SIG-M5 treated with dmso at 0.1 percent for 504 hours (cell line): ENCODE measurements around the gene MFAP3L.

Experiments
- DNase-seq: peaks from one replicate; lab custom pipeline; 2025; ENCODE audit not compliant: unreplicated experiment; lab: John Stamatoyannopoulos, UW

Gene MFAP3L

GRCh38 chr4:169993531-169993930, 32.7 kb downstream of the MFAP3L start:
- DNase-seq, result no peak

GRCh38 chr4:169988252-169988651, 37.9 kb downstream of the MFAP3L start:
- DNase-seq, result no peak

GRCh38 chr4:169987327-169988228, 38.6 kb downstream of the MFAP3L start:
- no peak for DNase-seq

GRCh38 chr4:169986369-169986768, 39.8 kb downstream of the MFAP3L start:
- no peak for DNase-seq

GRCh38 chr4:169985881-169986280, 40.3 kb downstream of the MFAP3L start:
- no peak for DNase-seq

GRCh38 chr4:169984745-169985144, 41.5 kb downstream of the MFAP3L start:
- DNase-seq, result no peak

GRCh38 chr4:169984173-169984572, 42.0 kb downstream of the MFAP3L start:
- no peak for DNase-seq

GRCh38 chr4:169976951-169977350, 49.2 kb downstream of the MFAP3L start:
- DNase-seq, result no peak

GRCh38 chr4:169975838-169976796, 50.1 kb downstream of the MFAP3L start:
- no peak for DNase-seq

- DNase-seq, result no peak
Observed at GRCh38 chr4:169975131-169975837, 50.9 kb downstream of the MFAP3L start.

GRCh38 chr4:169971456-169972015, 54.7 kb downstream of the MFAP3L start:
- DNase-seq, result no peak

- no peak for DNase-seq
Observed at GRCh38 chr4:169968999-169969398, 57.2 kb downstream of the MFAP3L start.

- DNase-seq, result no peak
Observed at GRCh38 chr4:169963998-169964397, 62.2 kb downstream of the MFAP3L start.

- no peak for DNase-seq
Observed at GRCh38 chr4:169959254-169959653, 66.9 kb downstream of the MFAP3L start.

GRCh38 chr4:169958629-169959028, 67.6 kb downstream of the MFAP3L start:
- no peak for DNase-seq

GRCh38 chr4:169957785-169958184, 68.4 kb downstream of the MFAP3L start:
- no peak for DNase-seq

GRCh38 chr4:169956091-169956843, 69.9 kb downstream of the MFAP3L start:
- DNase-seq, result no peak

GRCh38 chr4:169955521-169955920, 70.7 kb downstream of the MFAP3L start:
- no peak for DNase-seq

GRCh38 chr4:169952236-169953002, 73.8 kb downstream of the MFAP3L start:
- DNase-seq, result peak; percentile 67
